GM23338 (cell line): ENCODE measurements around the gene DDX24. TPM values are rescaled to one million over a fixed set of nuclear protein-coding genes. Genes with fewer than 3 reads are reported as not detected.

ENCODE experiments used
- ATAC-seq: fragments of 200-7000 bp; cut with Tn5 transposase; 3 replicates; pipeline ENCODE4 v1.9.1; 2020
- DNase-seq: peaks from one replicate; pipeline ENCODE4 v3.0.0-alpha.2; 2015; ENCODE audit warnings: low spot score
- H2AFZ ChIP-seq: fragments of 200-600 bp; sonication (generic); 2 replicates; pipeline ENCODE4 v1.8.0; 2016; ENCODE audit warnings: antibody characterized with exemption, mild to moderate bottlenecking, moderate library complexity
- H3F3A ChIP-seq: fragments of 200-600 bp; sonication (generic); replicated peaks from 2 replicates; pipeline ENCODE4 v1.8.0; 2017; ENCODE audit warnings: antibody characterized with exemption, mixed run types, low read depth
- H3K27ac ChIP-seq: fragments of 200-600 bp; sonication (generic); 2 replicates; pipeline ENCODE4 v1.6.1; 2016; ENCODE audit warnings: low read depth
- H3K27me3 ChIP-seq: fragments of 200-600 bp; sonication (generic); 2 replicates; pipeline ENCODE4 v1.8.0; 2016; ENCODE audit warnings: mild to moderate bottlenecking, mixed run types, moderate library complexity; ENCODE audit not compliant: insufficient read depth
- H3K36me3 ChIP-seq: fragments of 200-600 bp; sonication (generic); 2 replicates; pipeline ENCODE4 v1.8.0; 2016; ENCODE audit warnings: mild to moderate bottlenecking; ENCODE audit not compliant: insufficient read depth
- H3K4me1 ChIP-seq: fragments of 200-600 bp; sonication (generic); 2 replicates; pipeline ENCODE4 v1.8.0; 2016; ENCODE audit warnings: mild to moderate bottlenecking, moderate library complexity; ENCODE audit not compliant: insufficient read depth
- H3K4me2 ChIP-seq: fragments of 200-600 bp; sonication (generic); 2 replicates; pipeline ENCODE4 v1.7.1; 2017; ENCODE audit warnings: mixed run types
- H3K4me3 ChIP-seq: fragments of 200-600 bp; sonication (generic); 2 replicates; pipeline ENCODE4 v1.6.1; 2016; ENCODE audit warnings: mixed run types
- H3K79me2 ChIP-seq: fragments of 200-600 bp; sonication (generic); replicated peaks from 2 replicates; pipeline ENCODE4 v1.8.0; 2017; ENCODE audit warnings: mild to moderate bottlenecking; ENCODE audit not compliant: insufficient read depth
- H3K9me2 ChIP-seq: fragments of 200-600 bp; sonication (generic); 2 replicates; pipeline ENCODE4 v1.8.0; 2017; ENCODE audit not compliant: insufficient read depth
- H4K20me1 ChIP-seq: fragments of 200-600 bp; sonication (generic); replicated peaks from 2 replicates; pipeline ENCODE4 v1.8.0; 2017; ENCODE audit warnings: mild to moderate bottlenecking; ENCODE audit not compliant: insufficient read depth
- H3K27ac Mint-ChIP-seq: 2 replicates; pipeline ENCODE4 v1.8.0; 2020; ENCODE audit warnings: inconsistent platforms, mild to moderate bottlenecking, moderate library complexity, mixed read lengths
- H3K27me3 Mint-ChIP-seq: 3 replicates; pipeline ENCODE4 v1.8.0; 2022; ENCODE audit warnings: low read depth, mild to moderate bottlenecking, moderate library complexity, mixed read lengths, inconsistent platforms; ENCODE audit not compliant: insufficient read depth, poor library complexity
- H3K36me3 Mint-ChIP-seq: 3 replicates; pipeline ENCODE4 v1.8.0; 2021; ENCODE audit warnings: low read depth, mild to moderate bottlenecking, inconsistent platforms, moderate library complexity, mixed read lengths
- H3K4me1 Mint-ChIP-seq: 3 replicates; pipeline ENCODE4 v1.8.0; 2020; ENCODE audit warnings: mild to moderate bottlenecking, inconsistent platforms, mixed read lengths
- H3K4me3 Mint-ChIP-seq: 3 replicates; pipeline ENCODE4 v1.8.0; 2021; ENCODE audit warnings: moderate library complexity, mild to moderate bottlenecking, inconsistent platforms, mixed read lengths
- H3K9me3 Mint-ChIP-seq: 3 replicates; pipeline ENCODE4 v1.8.0; 2020; ENCODE audit warnings: moderate library complexity, mild to moderate bottlenecking, inconsistent platforms, mixed read lengths
- CREB1 ChIP-seq: fragments of 250-450 bp; sonication (Bioruptor Pico); IDR thresholded peaks from 2 replicates; pipeline ENCODE4 v1.5.0; 2020; ENCODE audit warnings: low read depth, mild to moderate bottlenecking, moderate library complexity
- ETS1 ChIP-seq: IDR thresholded peaks from 2 replicates; pipeline ENCODE4 v1.6.1; 2016; ENCODE audit warnings: antibody characterized with exemption
- EZH2 ChIP-seq: fragments of 200-600 bp; sonication (generic); IDR thresholded peaks from one replicate; pipeline ENCODE4 v1.8.0; 2017; ENCODE audit warnings: antibody characterized with exemption, mild to moderate bottlenecking, low read depth; ENCODE audit not compliant: unreplicated experiment
- EZH2phosphoT487 ChIP-seq: fragments of 200-600 bp; sonication (generic); IDR thresholded peaks from one replicate; pipeline ENCODE4 v1.8.1; 2018; ENCODE audit warnings: antibody characterized with exemption; ENCODE audit not compliant: unreplicated experiment
- JUNB ChIP-seq: IDR thresholded peaks from one replicate; pipeline ENCODE4 v1.6.1; 2016; ENCODE audit warnings: antibody characterized with exemption; ENCODE audit not compliant: unreplicated experiment
- NANOG ChIP-seq: IDR thresholded peaks from 2 replicates; pipeline ENCODE4 v1.6.1; 2016; ENCODE audit warnings: antibody characterized with exemption, borderline replicate concordance
- POLR2AphosphoS5 ChIP-seq: IDR thresholded peaks from 2 replicates; pipeline ENCODE4 v1.6.1; 2016; ENCODE audit warnings: antibody characterized with exemption, low read depth
- STAT1 ChIP-seq: IDR thresholded peaks from one replicate; pipeline ENCODE4 v1.6.1; 2016; ENCODE audit warnings: antibody characterized with exemption; ENCODE audit not compliant: unreplicated experiment
- ZNF114 ChIP-seq: fragments of 250-450 bp; sonication (Bioruptor Pico); IDR thresholded peaks from 2 replicates; pipeline ENCODE4 v1.5.0; 2020; ENCODE audit warnings: mild to moderate bottlenecking, moderate library complexity
- ZNF331 ChIP-seq: fragments of 250-450 bp; sonication (Bioruptor Pico); IDR thresholded peaks from 2 replicates; pipeline ENCODE4 v1.5.0; 2020; ENCODE audit warnings: low read depth, mild to moderate bottlenecking, moderate library complexity
- ZNF462 ChIP-seq: fragments of 250-450 bp; sonication (Bioruptor Pico); IDR thresholded peaks from 2 replicates; pipeline ENCODE4 v1.5.0; 2020; ENCODE audit warnings: mild to moderate bottlenecking, moderate library complexity
- polyA plus RNA-seq: library from polyadenylated mRNA; unstranded; fragments of >200 nt; fragmentation: Nextera tagmentation; extraction: Ambion mirVana; gene quantifications from 2 replicates; pipeline ENCODE4 v1.2.1, GENCODE V29; 2016
- total RNA-seq: library from RNA; depleted of rRNA; stranded (reverse); fragments of >200 nt; shearing (Covaris generic); gene quantifications from 2 replicates; pipeline ENCODE4 v1.2.3, GENCODE V29; 2014
- TF ChIP-seq, protein P1 (sequence below): IDR thresholded peaks from one replicate; pipeline ENCODE4 v1.6.1; 2018; ENCODE audit warnings: antibody characterized with exemption; ENCODE audit not compliant: unreplicated experiment
- TF ChIP-seq, protein P2 (sequence below), 2 experiments: fragments of 200-600 bp in 1 of 2; sonication (generic) in 1 of 2; conservative IDR thresholded peaks; 2 replicates each; pipeline versions ENCODE4 v1.5.1 to v1.6.1; 2016 to 2017; ENCODE audit warnings: antibody characterized with exemption in 2 of 2, low read depth in 2 of 2, mild to moderate bottlenecking in 2 of 2, moderate library complexity in 1 of 2

Gene DDX24
- total and polyA plus RNA-seq, 2 experiments from 2014 or later: 150 to 265 TPM

- peaks cover 4% of the 10 kb centered on the region for H3K27me3 Mint-ChIP-seq
- TF ChIP-seq STAT1: no peak
- no peak for TF ChIP-seq EZH2
- TF ChIP-seq ZNF114: no peak
- TF ChIP-seq, protein P1, sequence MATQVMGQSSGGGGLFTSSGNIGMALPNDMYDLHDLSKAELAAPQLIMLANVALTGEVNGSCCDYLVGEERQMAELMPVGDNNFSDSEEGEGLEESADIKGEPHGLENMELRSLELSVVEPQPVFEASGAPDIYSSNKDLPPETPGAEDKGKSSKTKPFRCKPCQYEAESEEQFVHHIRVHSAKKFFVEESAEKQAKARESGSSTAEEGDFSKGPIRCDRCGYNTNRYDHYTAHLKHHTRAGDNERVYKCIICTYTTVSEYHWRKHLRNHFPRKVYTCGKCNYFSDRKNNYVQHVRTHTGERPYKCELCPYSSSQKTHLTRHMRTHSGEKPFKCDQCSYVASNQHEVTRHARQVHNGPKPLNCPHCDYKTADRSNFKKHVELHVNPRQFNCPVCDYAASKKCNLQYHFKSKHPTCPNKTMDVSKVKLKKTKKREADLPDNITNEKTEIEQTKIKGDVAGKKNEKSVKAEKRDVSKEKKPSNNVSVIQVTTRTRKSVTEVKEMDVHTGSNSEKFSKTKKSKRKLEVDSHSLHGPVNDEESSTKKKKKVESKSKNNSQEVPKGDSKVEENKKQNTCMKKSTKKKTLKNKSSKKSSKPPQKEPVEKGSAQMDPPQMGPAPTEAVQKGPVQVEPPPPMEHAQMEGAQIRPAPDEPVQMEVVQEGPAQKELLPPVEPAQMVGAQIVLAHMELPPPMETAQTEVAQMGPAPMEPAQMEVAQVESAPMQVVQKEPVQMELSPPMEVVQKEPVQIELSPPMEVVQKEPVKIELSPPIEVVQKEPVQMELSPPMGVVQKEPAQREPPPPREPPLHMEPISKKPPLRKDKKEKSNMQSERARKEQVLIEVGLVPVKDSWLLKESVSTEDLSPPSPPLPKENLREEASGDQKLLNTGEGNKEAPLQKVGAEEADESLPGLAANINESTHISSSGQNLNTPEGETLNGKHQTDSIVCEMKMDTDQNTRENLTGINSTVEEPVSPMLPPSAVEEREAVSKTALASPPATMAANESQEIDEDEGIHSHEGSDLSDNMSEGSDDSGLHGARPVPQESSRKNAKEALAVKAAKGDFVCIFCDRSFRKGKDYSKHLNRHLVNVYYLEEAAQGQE: no peak
- no peak for TF ChIP-seq JUNB
- no peak for TF ChIP-seq ZNF462 (CRISPR knock-in tag)
- no peak for TF ChIP-seq ZNF331
- TF ChIP-seq CREB1 (CRISPR knock-in tag): no peak
- no peak for TF ChIP-seq POLR2AphosphoS5
- no peak for TF ChIP-seq ETS1
- TF ChIP-seq, protein P2, sequence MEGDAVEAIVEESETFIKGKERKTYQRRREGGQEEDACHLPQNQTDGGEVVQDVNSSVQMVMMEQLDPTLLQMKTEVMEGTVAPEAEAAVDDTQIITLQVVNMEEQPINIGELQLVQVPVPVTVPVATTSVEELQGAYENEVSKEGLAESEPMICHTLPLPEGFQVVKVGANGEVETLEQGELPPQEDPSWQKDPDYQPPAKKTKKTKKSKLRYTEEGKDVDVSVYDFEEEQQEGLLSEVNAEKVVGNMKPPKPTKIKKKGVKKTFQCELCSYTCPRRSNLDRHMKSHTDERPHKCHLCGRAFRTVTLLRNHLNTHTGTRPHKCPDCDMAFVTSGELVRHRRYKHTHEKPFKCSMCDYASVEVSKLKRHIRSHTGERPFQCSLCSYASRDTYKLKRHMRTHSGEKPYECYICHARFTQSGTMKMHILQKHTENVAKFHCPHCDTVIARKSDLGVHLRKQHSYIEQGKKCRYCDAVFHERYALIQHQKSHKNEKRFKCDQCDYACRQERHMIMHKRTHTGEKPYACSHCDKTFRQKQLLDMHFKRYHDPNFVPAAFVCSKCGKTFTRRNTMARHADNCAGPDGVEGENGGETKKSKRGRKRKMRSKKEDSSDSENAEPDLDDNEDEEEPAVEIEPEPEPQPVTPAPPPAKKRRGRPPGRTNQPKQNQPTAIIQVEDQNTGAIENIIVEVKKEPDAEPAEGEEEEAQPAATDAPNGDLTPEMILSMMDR (conservative IDR thresholded peaks at IDR 0.05; ENCODE audit: low read depth in 2 of 2): no peak
- no peak for TF ChIP-seq NANOG
- TF ChIP-seq EZH2phosphoT487: no peak
- no peaks in the 10 kb centered on the region; the same call in 2 of the 3 replicates for H3K9me3 Mint-ChIP-seq
- Histone ChIP-seq H3K4me3 (no peak overlapping the region), H3K4me1 (no peaks in the 10 kb centered on the region), H3K9me2 (no peaks in the 10 kb centered on the region), H3K27me3 (no peaks in the 10 kb centered on the region), H3F3A (no peaks in the 10 kb centered on the region), H3K36me3 (no peaks in the 10 kb centered on the region), H3K27ac (no peak overlapping the region), H3K79me2 (no peaks in the 10 kb centered on the region), H3K4me2 (no peak overlapping the region), H2AFZ (no peak overlapping the region), H4K20me1 (no peaks in the 10 kb centered on the region)
- DNase-seq (no peak), ATAC-seq (no peak)
- H3K4me1 Mint-ChIP-seq: peaks cover 23% of the 10 kb centered on the region
- no peaks in the 10 kb centered on the region for H3K36me3 Mint-ChIP-seq
- no peak overlapping the region; the same call in 2 of the 3 replicates for H3K4me3 Mint-ChIP-seq
- no peak overlapping the region for H3K27ac Mint-ChIP-seq
Measured at GRCh38 chr14:94020267-94020666, 60.7 kb downstream of the DDX24 start.
